Retina (tissue), 1 donor: ENCODE measurements around the gene GPC6.

Experiments used
- DNase-seq: peaks from one replicate; pipeline ENCODE4 v3.0.0-alpha.2; 2016

Gene GPC6

GRCh38 chr13:93753639-93754038, 527.0 kb downstream of the GPC6 start:
- DNase-seq: no peak

- DNase-seq: no peak
Observed at GRCh38 chr13:93755341-93755740, 528.7 kb downstream of the GPC6 start.

- DNase-seq: no peak
Observed at GRCh38 chr13:93758575-93758974, 532.0 kb downstream of the GPC6 start.

- no peak for DNase-seq
Observed at GRCh38 chr13:93762708-93763426, 536.3 kb downstream of the GPC6 start.

GRCh38 chr13:93765062-93765461, 538.5 kb downstream of the GPC6 start:
- DNase-seq: no peak

- DNase-seq: no peak
Observed at GRCh38 chr13:93765811-93766210, 539.2 kb downstream of the GPC6 start.

- DNase-seq: no peak
Observed at GRCh38 chr13:93766719-93767118, 540.1 kb downstream of the GPC6 start.

GRCh38 chr13:93767180-93767916, 540.7 kb downstream of the GPC6 start:
- no peak for DNase-seq

GRCh38 chr13:93767917-93768409, 541.4 kb downstream of the GPC6 start:
- DNase-seq: no peak

GRCh38 chr13:93769101-93769500, 542.5 kb downstream of the GPC6 start:
- no peak for DNase-seq

- no peak for DNase-seq
Observed at GRCh38 chr13:93769607-93770006, 543.0 kb downstream of the GPC6 start.

- no peak for DNase-seq
Observed at GRCh38 chr13:93771227-93771626, 544.6 kb downstream of the GPC6 start.

GRCh38 chr13:93771782-93772181, 545.2 kb downstream of the GPC6 start:
- no peak for DNase-seq

- no peak for DNase-seq
Observed at GRCh38 chr13:93774506-93774905, 547.9 kb downstream of the GPC6 start.

- DNase-seq: no peak
Observed at GRCh38 chr13:93775027-93775426, 548.4 kb downstream of the GPC6 start.

GRCh38 chr13:93775507-93776108, 549.0 kb downstream of the GPC6 start:
- DNase-seq: no peak

GRCh38 chr13:93776936-93777335, 550.3 kb downstream of the GPC6 start:
- DNase-seq: no peak

GRCh38 chr13:93777504-93777903, 550.9 kb downstream of the GPC6 start:
- DNase-seq: no peak

GRCh38 chr13:93778548-93778947, 551.9 kb downstream of the GPC6 start:
- DNase-seq: no peak

GRCh38 chr13:93784191-93784590, 557.6 kb downstream of the GPC6 start:
- DNase-seq: no peak

GRCh38 chr13:93786846-93787489, 560.4 kb downstream of the GPC6 start:
- no peak for DNase-seq

- no peak for DNase-seq
Observed at GRCh38 chr13:93788456-93788855, 561.8 kb downstream of the GPC6 start.

- no peak for DNase-seq
Observed at GRCh38 chr13:93789058-93789457, 562.5 kb downstream of the GPC6 start.
